Measurements from ENCODE around the gene MISP.

Gene MISP

DNA sequence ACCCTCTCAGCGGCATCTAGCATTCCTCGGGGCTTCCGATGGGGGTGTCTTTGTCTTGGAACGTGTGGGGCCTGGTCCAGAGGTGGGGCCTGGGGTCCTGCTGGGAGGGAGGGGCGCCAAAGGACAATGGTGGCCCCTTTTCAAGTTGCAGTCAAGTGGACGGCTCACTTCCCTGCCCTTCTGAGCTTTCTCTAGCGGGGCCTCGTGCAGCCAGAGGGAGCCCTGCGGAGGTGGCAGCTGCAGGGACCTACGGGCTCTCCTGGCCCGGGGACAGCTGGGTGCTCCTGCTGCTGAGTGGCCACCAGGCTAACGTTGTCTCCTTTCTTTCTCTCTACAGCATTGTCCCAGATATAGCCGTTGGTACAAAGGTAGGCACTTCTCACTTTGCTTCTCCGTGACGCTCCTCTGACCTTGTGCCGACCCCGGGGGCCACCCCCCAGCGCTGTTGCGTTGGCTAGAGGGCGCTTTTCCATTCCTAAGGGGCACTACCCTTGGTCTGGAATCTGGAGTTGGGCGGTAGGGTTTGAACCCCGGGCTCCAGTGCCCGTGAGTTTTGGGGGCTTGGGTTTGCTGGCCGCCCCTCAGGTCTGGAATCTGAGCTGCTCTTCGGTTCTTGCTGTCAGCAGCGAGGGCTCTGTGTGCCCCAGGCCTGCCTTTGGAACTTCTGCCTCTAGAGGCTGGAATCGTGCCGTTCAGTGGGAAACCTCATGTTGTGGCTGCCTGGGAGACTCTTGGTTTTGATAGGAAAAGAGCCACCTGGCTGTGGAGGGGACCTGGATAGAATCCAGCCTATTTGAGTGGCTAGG, 48.4 kb downstream of the MISP start:
- Histone ChIP-seq H3K9ac (ENCODE audit: insufficient read length, low read depth) (peak overlapping the region; percentile 91), H3K36me3 (ENCODE audit: insufficient read depth, insufficient read length, low read length) (peaks cover 62% of the 10 kb centered on the region), H3K4me1 (ENCODE audit: insufficient read depth, insufficient read length) (peaks cover 40% of the 10 kb centered on the region), H3K4me3 (ENCODE audit: insufficient read length, low read depth) (peak overlapping the region; percentile 85), H3K27me3 (ENCODE audit: insufficient read depth, insufficient read length) (no peaks in the 10 kb centered on the region), H3K9me3 (ENCODE audit: insufficient read depth, low read length) (no peaks in the 10 kb centered on the region)
- DNase-seq (ENCODE audit: low read depth, low spot score), result no peak
- TF ChIP-seq SUZ12 (IDR thresholded peaks at IDR 0.05; ENCODE audit: extremely low read depth, insufficient read depth, insufficient read length) (no peak), YY1 (IDR thresholded peaks at IDR 0.05; ENCODE audit: insufficient read depth, insufficient read length) (no peak), ZNF274 (IDR thresholded peaks at IDR 0.05; ENCODE audit: low read depth, low read length) (no peak)

DNA sequence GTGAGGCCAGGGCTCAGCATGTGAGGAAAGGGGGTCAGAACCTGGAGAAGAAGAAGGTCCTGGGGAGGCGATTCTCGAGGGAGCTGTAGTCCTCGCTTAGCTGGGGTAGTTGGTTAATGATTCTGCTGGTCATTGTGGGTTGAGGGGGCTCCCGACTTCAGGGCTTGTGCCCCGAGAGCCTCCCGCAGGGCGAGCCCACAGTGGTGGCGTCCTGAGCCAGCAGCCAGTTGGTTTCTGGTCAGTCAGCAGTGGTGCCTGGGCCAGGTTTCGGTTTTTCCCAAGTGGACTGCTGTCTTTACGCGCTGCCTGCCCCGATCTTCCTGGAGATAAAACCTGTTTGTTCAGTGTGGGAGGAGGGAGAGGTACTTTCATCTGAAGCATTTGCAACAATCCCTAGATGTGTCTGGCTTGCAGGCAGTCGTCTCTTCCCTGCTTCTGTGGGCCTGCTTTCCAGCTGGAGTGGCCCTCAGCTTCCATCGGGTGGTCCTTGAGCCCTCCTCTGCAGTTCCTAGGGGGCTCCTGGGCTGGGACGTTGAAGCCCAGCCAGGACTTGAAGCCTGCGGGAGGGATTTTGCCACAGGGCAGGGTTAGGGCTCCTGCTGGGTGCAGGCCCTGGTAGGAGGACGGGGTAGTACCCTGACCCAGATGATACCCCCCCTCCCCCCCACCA, 49.6 kb downstream of the MISP start:
- TF ChIP-seq ZNF274 (IDR thresholded peaks at IDR 0.05; ENCODE audit: low read depth, low read length) (no peak), SUZ12 (IDR thresholded peaks at IDR 0.05; ENCODE audit: extremely low read depth, insufficient read depth, insufficient read length) (no peak), YY1 (IDR thresholded peaks at IDR 0.05; ENCODE audit: insufficient read depth, insufficient read length) (no peak)
- Histone ChIP-seq H3K9ac (ENCODE audit: insufficient read length, low read depth) (peak overlapping the region; percentile 62), H3K9me3 (ENCODE audit: insufficient read depth, low read length) (no peaks in the 10 kb centered on the region), H3K27me3 (ENCODE audit: insufficient read depth, insufficient read length) (no peaks in the 10 kb centered on the region), H3K4me1 (ENCODE audit: insufficient read depth, insufficient read length) (peaks cover 46% of the 10 kb centered on the region), H3K4me3 (ENCODE audit: insufficient read length, low read depth) (peak overlapping the region; percentile 30), H3K36me3 (ENCODE audit: insufficient read depth, insufficient read length, low read length) (peaks cover 74% of the 10 kb centered on the region)
- DNase-seq (ENCODE audit: low read depth, low spot score), result no peak

DNA sequence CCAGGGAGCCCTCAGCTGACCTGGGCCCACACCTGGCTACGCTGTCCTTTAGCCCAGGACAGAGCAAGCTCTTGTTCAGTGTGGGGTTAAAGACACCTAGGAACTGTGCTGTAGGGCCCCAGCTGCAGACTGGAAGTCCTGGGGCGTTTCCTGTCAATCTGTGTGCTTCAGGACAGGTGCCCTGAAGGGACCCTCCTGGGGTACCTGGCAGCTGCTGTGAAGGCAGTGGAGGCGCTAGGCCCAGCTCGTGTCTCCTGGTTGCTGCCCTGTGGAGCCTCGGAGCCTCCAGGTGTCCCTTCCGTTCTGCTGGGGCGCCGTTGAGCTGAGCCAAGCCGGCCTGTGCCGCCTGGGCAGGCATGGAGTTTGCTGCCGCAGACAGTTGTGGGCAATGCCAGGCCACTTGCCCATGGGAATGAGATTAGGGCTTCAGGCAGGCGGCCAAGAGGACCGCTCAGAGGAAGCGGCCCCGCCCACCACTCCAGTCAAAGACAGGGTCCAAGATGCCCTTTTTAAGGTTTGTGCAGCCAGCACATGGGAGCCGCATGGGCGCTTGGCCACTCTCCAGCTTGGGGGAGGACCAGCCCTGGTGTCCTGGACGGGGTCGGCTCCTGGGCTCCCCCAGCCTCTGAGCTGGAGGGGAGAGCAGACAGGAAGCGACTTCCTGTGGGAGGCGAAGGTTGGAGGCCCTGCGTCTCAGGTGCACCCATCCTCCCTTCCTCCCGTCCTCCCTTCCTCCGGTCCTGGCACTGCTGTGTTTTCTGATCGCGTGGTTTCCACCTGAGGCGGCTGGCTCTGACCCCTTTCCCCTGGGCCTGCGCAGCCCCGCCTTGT, 50.3 kb downstream of the MISP start:
- peaks cover 42% of the 10 kb centered on the region for H3K4me1 ChIP-seq (ENCODE audit: insufficient read depth, insufficient read length)
- H3K4me3 ChIP-seq (ENCODE audit: insufficient read length, low read depth), result peak overlapping the region; percentile 30
- H3K9me3 ChIP-seq (ENCODE audit: insufficient read depth, low read length), result no peaks in the 10 kb centered on the region
- H3K36me3 ChIP-seq (ENCODE audit: insufficient read depth, insufficient read length, low read length), result peaks cover 81% of the 10 kb centered on the region
- H3K9ac ChIP-seq (ENCODE audit: insufficient read length, low read depth), result peak overlapping the region; percentile 62
- H3K27me3 ChIP-seq (ENCODE audit: insufficient read depth, insufficient read length), result no peaks in the 10 kb centered on the region
- DNase-seq (ENCODE audit: low read depth, low spot score), result no peak
- TF ChIP-seq SUZ12 (IDR thresholded peaks at IDR 0.05; ENCODE audit: extremely low read depth, insufficient read depth, insufficient read length) (no peak), YY1 (IDR thresholded peaks at IDR 0.05; ENCODE audit: insufficient read depth, insufficient read length) (no peak), ZNF274 (IDR thresholded peaks at IDR 0.05; ENCODE audit: low read depth, low read length) (no peak)

DNA sequence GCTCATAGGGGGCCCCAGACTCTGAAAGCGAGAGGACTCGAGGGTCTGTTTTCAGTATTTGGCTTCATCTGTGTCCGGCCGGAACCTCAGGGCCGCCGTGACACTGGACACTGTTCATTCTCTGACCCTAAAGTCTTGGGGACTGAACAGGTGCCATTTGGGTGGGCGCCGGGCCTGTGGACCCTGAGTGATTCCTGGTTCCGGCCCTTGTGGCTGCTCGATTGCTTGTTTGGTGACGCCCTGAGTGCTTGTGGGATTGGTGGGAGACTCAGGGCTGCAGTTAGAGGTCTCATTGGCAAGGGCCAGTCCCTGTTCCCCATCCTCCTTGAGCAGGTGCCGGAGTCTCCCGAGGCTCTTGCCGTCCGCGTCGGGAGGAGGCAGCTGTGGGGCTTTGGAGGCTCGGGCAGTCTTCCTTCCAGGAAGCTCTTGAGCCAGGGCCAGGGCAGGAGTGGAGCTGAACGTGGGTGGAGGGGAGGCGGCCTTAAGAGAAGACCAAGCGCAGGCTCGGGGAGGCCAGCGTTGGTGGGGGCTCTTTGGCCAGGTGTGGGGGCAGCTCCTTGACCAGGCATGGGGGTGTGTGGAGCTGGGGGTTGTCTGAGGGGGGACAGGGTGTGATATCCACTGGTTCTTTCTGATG, 51.1 kb downstream of the MISP start:
- TF ChIP-seq SUZ12 (IDR thresholded peaks at IDR 0.05; ENCODE audit: extremely low read depth, insufficient read depth, insufficient read length) (no peak), YY1 (IDR thresholded peaks at IDR 0.05; ENCODE audit: insufficient read depth, insufficient read length) (no peak)
- peaks cover 89% of the 10 kb centered on the region for H3K36me3 ChIP-seq (ENCODE audit: insufficient read depth, insufficient read length, low read length)
- peak overlapping the region; percentile 68 for H3K9ac ChIP-seq (ENCODE audit: insufficient read length, low read depth)
- no peaks in the 10 kb centered on the region for H3K9me3 ChIP-seq (ENCODE audit: insufficient read depth, low read length)
- no peak overlapping the region for H3K4me3 ChIP-seq (ENCODE audit: insufficient read length, low read depth)
- DNase-seq (ENCODE audit: low read depth, low spot score), result no peak
- no peaks in the 10 kb centered on the region for H3K27me3 ChIP-seq (ENCODE audit: insufficient read depth, insufficient read length)
- H3K4me1 ChIP-seq (ENCODE audit: insufficient read depth, insufficient read length), result peaks cover 44% of the 10 kb centered on the region

DNA sequence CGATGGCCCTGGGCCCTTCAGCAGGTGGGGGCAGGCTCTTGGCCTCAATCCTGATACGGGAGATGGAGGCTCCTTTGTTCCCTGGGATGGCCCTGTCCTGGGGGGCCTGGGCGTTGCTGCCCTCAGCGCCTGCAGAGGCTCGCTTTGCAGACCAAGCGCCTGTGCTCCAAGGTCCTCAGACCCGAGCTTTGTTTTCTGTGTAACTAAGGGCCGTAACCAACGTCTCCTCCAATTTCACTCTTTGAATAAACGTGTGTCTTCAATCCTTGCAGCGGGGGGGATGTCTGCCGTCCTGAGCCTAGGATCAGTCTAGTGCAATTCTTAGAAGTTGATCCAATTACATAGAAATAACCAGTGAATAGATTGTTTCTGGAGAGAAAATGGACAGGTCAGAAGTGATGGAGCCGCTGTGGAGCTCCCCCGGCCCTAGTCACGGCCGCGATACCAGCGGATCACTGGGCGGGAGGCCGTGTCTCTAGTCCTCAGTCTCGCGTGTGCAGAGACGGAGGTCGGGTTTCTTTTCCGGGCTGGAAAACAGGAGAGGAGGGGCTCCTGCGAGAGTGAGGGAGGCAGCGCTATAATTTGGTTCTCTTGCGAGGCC, 51.7 kb downstream of the MISP start:
- Histone ChIP-seq H3K9ac (ENCODE audit: insufficient read length, low read depth) (peak overlapping the region; percentile 68), H3K4me3 (ENCODE audit: insufficient read length, low read depth) (no peak overlapping the region), H3K4me1 (ENCODE audit: insufficient read depth, insufficient read length) (peaks cover 44% of the 10 kb centered on the region), H3K36me3 (ENCODE audit: insufficient read depth, insufficient read length, low read length) (peaks cover 95% of the 10 kb centered on the region), H3K9me3 (ENCODE audit: insufficient read depth, low read length) (no peaks in the 10 kb centered on the region), H3K27me3 (ENCODE audit: insufficient read depth, insufficient read length) (no peaks in the 10 kb centered on the region)
- no peak for TF ChIP-seq ZNF274 (IDR thresholded peaks at IDR 0.05; ENCODE audit: low read depth, low read length)
- DNase-seq (ENCODE audit: low read depth, low spot score), result no peak

DNA sequence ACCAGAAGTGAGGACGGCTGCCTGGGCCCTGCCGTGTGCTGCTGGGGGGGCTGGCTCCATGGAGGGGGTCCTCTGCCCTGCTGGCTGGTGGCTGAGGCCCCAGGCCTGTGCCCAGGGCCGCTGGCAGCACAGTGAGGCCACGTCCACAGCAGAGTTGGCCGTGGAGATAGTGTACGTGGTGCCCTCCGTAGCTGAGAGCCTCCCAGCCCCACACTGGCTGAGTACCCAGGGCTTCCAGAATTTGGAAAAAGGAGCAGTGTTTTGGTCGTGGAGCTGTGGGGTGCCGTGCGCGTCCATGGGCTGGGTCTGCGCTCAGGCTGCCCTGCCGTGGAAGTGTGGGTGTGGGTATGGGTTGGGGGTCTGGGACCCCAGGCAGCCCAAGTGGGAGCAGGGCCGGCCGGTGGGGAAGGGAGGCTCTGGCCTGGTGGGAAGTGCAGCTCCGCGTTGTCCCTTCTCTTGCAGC, 52.2 kb downstream of the MISP start:
- DNase-seq (ENCODE audit: low read depth, low spot score), result no peak
- H3K4me1 ChIP-seq (ENCODE audit: insufficient read depth, insufficient read length), result peaks cover 46% of the 10 kb centered on the region
- no peak overlapping the region for H3K4me3 ChIP-seq (ENCODE audit: insufficient read length, low read depth)
- peak overlapping the region; percentile 65 for H3K9ac ChIP-seq (ENCODE audit: insufficient read length, low read depth)
- H3K9me3 ChIP-seq (ENCODE audit: insufficient read depth, low read length), result no peaks in the 10 kb centered on the region
- peaks cover 100% of the 10 kb centered on the region for H3K36me3 ChIP-seq (ENCODE audit: insufficient read depth, insufficient read length, low read length)
- TF ChIP-seq ZNF274 (IDR thresholded peaks at IDR 0.05; ENCODE audit: low read depth, low read length) (no peak), SUZ12 (IDR thresholded peaks at IDR 0.05; ENCODE audit: extremely low read depth, insufficient read depth, insufficient read length) (no peak), YY1 (IDR thresholded peaks at IDR 0.05; ENCODE audit: insufficient read depth, insufficient read length) (no peak)
- H3K27me3 ChIP-seq (ENCODE audit: insufficient read depth, insufficient read length), result no peaks in the 10 kb centered on the region
